ENCODE results near the gene CDH12.

Gene CDH12

GRCh38 chr5:21817668-21818369, 1035.3 kb downstream of the CDH12 start:
- TF ChIP-seq TEAD4 (IDR thresholded peaks at IDR 0.05) (no peak), REST (IDR thresholded peaks at IDR 0.05; ENCODE audit: low read depth) (no peak), NFIC (IDR thresholded peaks at IDR 0.05) (no peak), MAX (IDR thresholded peaks at IDR 0.05) (no peak), CEBPB (IDR thresholded peaks at IDR 0.05) (no peak), YY1 (IDR thresholded peaks at IDR 0.05; ENCODE audit: low read depth) (no peak), RAD21 (IDR thresholded peaks at IDR 0.05; ENCODE audit: low read depth) (peak; percentile 35)

GRCh38 chr5:21810737-21811316, 1042.3 kb downstream of the CDH12 start:
- peak; percentile 56 for TF ChIP-seq RAD21 (IDR thresholded peaks at IDR 0.05; ENCODE audit: low read depth)
- TF ChIP-seq REST (IDR thresholded peaks at IDR 0.05; ENCODE audit: low read depth), result no peak
- no peak for TF ChIP-seq YY1 (IDR thresholded peaks at IDR 0.05; ENCODE audit: low read depth)

GRCh38 chr5:21809611-21810010, 1043.5 kb downstream of the CDH12 start:
- TF ChIP-seq MAX (IDR thresholded peaks at IDR 0.05) (no peak), EGR1 (IDR thresholded peaks at IDR 0.05) (no peak), EP300 (IDR thresholded peaks at IDR 0.05; ENCODE audit: borderline replicate concordance) (no peak), TCF12 (IDR thresholded peaks at IDR 0.05; ENCODE audit: low read depth) (no peak), CEBPB (IDR thresholded peaks at IDR 0.05) (no peak), NFIC (IDR thresholded peaks at IDR 0.05) (no peak), ZBTB7A (IDR thresholded peaks at IDR 0.05; ENCODE audit: low read depth) (no peak), REST (IDR thresholded peaks at IDR 0.05; ENCODE audit: low read depth) (no peak), TAF1 (IDR thresholded peaks at IDR 0.05; ENCODE audit: low read depth) (no peak), YY1 (IDR thresholded peaks at IDR 0.05; ENCODE audit: low read depth) (no peak)

GRCh38 chr5:21807953-21808352, 1045.2 kb downstream of the CDH12 start:
- TF ChIP-seq NFIC (IDR thresholded peaks at IDR 0.05) (no peak), REST (IDR thresholded peaks at IDR 0.05; ENCODE audit: low read depth) (no peak), EP300 (IDR thresholded peaks at IDR 0.05; ENCODE audit: borderline replicate concordance) (no peak), YY1 (IDR thresholded peaks at IDR 0.05; ENCODE audit: low read depth) (no peak), ZBTB7A (IDR thresholded peaks at IDR 0.05; ENCODE audit: low read depth) (no peak), MAX (IDR thresholded peaks at IDR 0.05) (no peak), TAF1 (IDR thresholded peaks at IDR 0.05; ENCODE audit: low read depth) (no peak)
